WTC11 (cell line): Measurements from ENCODE around the gene MCEMP1. TPM values are rescaled to one million over a fixed set of nuclear protein-coding genes. Genes with fewer than 3 reads are reported as not detected.

Experiments used
- ATAC-seq: fragments of 200-7000 bp; cut with Tn5 transposase; 2 replicates; pipeline ENCODE4 v1.10.0; 2021; ENCODE audit warnings: mild to moderate bottlenecking, moderate library complexity
- CTCF ChIA-PET: fragments of 300-600 bp; sonication (Branson Sonifier 250); formaldehyde crosslinking; loops from one replicate; lab custom pipeline; 2021; ENCODE audit warnings: antibody characterized with exemption; lab: Charles Lee
- POLR2A ChIA-PET: fragments of 350-600 bp; sonication (Branson Sonifier 250); formaldehyde crosslinking; loops from one replicate; lab custom pipeline; 2021; ENCODE audit warnings: antibody characterized with exemption; lab: Charles Lee
- DNase-seq: peaks from one replicate; pipeline ENCODE4 v3.0.0; 2021; ENCODE audit warnings: low spot score
- H3K27ac Mint-ChIP-seq: 2 replicates; pipeline ENCODE4 v1.8.0; 2021; ENCODE audit warnings: mixed read lengths
- H3K27me3 Mint-ChIP-seq: 2 replicates; pipeline ENCODE4 v1.8.0; 2021; ENCODE audit warnings: low read depth, mild to moderate bottlenecking, moderate library complexity, mixed read lengths
- H3K36me3 Mint-ChIP-seq: 2 replicates; pipeline ENCODE4 v1.8.0; 2021; ENCODE audit warnings: mixed read lengths
- H3K4me1 Mint-ChIP-seq: 2 replicates; pipeline ENCODE4 v1.8.0; 2022; ENCODE audit warnings: mixed read lengths
- H3K4me3 Mint-ChIP-seq: 2 replicates; pipeline ENCODE4 v1.8.0; 2021; ENCODE audit warnings: mild to moderate bottlenecking, moderate library complexity, mixed read lengths
- H3K9me3 Mint-ChIP-seq: 2 replicates; pipeline ENCODE4 v1.8.0; 2021; ENCODE audit warnings: mixed read lengths
- EMX1 ChIP-seq: fragments of 250-450 bp; sonication (Bioruptor Pico); IDR thresholded peaks from 2 replicates; pipeline ENCODE4 v1.8.0; 2021; ENCODE audit warnings: mild to moderate bottlenecking
- HMGA2 ChIP-seq: fragments of 250-450 bp; sonication (Bioruptor Pico); IDR thresholded peaks from 2 replicates; pipeline ENCODE4 v1.4.0; 2021; ENCODE audit warnings: mild to moderate bottlenecking, moderate library complexity
- KAT7 ChIP-seq: sonication (generic); formaldehyde crosslinking; IDR thresholded peaks from 2 replicates; pipeline ENCODE4 v1.8.1; 2023; ENCODE audit warnings: missing genetic modification reagents, mild to moderate bottlenecking, borderline replicate concordance
- OVOL2 ChIP-seq: fragments of 250-450 bp; sonication (Bioruptor Pico); IDR thresholded peaks from 2 replicates; pipeline ENCODE4 v1.9.0; 2021; ENCODE audit warnings: mild to moderate bottlenecking, borderline replicate concordance
- RELA ChIP-seq: sonication (generic); formaldehyde crosslinking; IDR thresholded peaks from 2 replicates; pipeline ENCODE4 v1.8.1; 2022; ENCODE audit warnings: missing genetic modification reagents, mild to moderate bottlenecking, borderline replicate concordance
- SMAD4 ChIP-seq: sonication (generic); formaldehyde crosslinking; IDR thresholded peaks from 2 replicates; pipeline ENCODE4 v1.8.0; 2022; ENCODE audit warnings: mild to moderate bottlenecking, missing genetic modification reagents
- TCF7 ChIP-seq: sonication (generic); formaldehyde crosslinking; IDR thresholded peaks from 2 replicates; pipeline ENCODE4 v1.8.0; 2022; ENCODE audit warnings: mild to moderate bottlenecking, low read depth, missing genetic modification reagents, moderate library complexity
- ZNF263 ChIP-seq: sonication (generic); formaldehyde crosslinking; IDR thresholded peaks from 2 replicates; pipeline ENCODE4 v1.8.1; 2022; ENCODE audit warnings: low read depth, mild to moderate bottlenecking, moderate library complexity, missing genetic modification reagents
- ZNF425 ChIP-seq: fragments of 250-450 bp; sonication (Bioruptor Pico); conservative IDR thresholded peaks from 2 replicates; pipeline ENCODE4 v1.9.0; 2021; ENCODE audit warnings: mild to moderate bottlenecking
- total RNA-seq: library from RNA; stranded (reverse); gene quantifications from 3 replicates; pipeline ENCODE4 v1.2.3, GENCODE V29; 2021
- TF ChIP-seq, protein P1 (sequence below): fragments of 200-600 bp; IDR thresholded peaks from 2 replicates; pipeline ENCODE4 v1.8.0; 2022; ENCODE audit warnings: antibody characterized with exemption
- TF ChIP-seq, protein P2 (sequence below): sonication (generic); formaldehyde crosslinking; conservative IDR thresholded peaks from 2 replicates; pipeline ENCODE4 v1.8.1; 2023; ENCODE audit warnings: mild to moderate bottlenecking, low read depth, missing genetic modification reagents, moderate library complexity
- TF ChIP-seq, protein P3 (sequence below): sonication (generic); formaldehyde crosslinking; IDR thresholded peaks from 2 replicates; pipeline ENCODE4 v1.8.0; 2022; ENCODE audit warnings: mild to moderate bottlenecking, missing genetic modification reagents

MCEMP1 gene
- total RNA-seq, 1 experiment from 2014 or later: not detected

DNA sequence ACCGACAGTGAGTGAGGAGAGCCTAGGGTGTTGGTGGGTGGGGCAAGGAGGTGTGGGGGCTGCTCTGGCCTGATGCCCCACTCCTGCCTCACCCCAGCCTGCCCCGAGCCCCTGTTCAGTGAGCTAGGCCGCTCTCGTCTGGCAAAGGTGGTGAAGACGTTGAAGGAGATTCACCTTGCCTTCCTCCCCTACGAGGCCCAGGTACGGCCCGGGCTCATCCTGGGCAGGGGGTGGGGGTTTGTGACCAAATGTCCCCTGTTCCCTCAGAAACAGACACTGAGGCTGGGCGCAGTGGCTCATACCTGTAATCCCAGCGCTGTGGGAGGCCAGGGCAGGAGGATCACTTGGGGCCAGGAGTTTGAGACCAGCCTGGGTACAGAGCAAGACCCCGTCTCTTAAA is 36.1 kb upstream of the MCEMP1 start:
- ChIA-PET CTCF (interaction anchor here (0.6 to 2.8 kb wide), 24 partner anchors 11 to 217 kb away, joined by 3 to 37 read pairs (median 4); partner anchors contain the start of genes CAMSAP3, PET100, TRAPPC5 and XAB2), POLR2A (no interaction called here)
- no peak for DNase-seq

GRCh38 chr19:7641290-7642276 is 35.3 kb upstream of the MCEMP1 start:
- no peak overlapping the region for H3K27ac Mint-ChIP-seq
- peaks cover 3% of the 10 kb centered on the region for H3K27me3 Mint-ChIP-seq
- ChIA-PET CTCF (interaction anchor here (0.5 to 2.8 kb wide), 27 partner anchors 8 to 353 kb away, joined by 3 to 37 read pairs (median 4); partner anchors contain the start of genes CAMSAP3, PET100, TRAPPC5 and XAB2), POLR2A (interaction anchor here (0.6 kb wide), 1 partner anchor 137 kb away, joined by 7 read pairs; no protein-coding TSS in a partner anchor)
- ATAC-seq (peak; percentile 57), DNase-seq (peak; percentile 66)
- H3K4me3 Mint-ChIP-seq: no peak overlapping the region
- no peaks in the 10 kb centered on the region for H3K4me1 Mint-ChIP-seq
- peaks cover 8% of the 10 kb centered on the region for H3K9me3 Mint-ChIP-seq
- H3K36me3 Mint-ChIP-seq: peaks cover 7% of the 10 kb centered on the region; the same call in 1 of the 2 replicates
- TF ChIP-seq EMX1 (no peak), KAT7 (no peak), HMGA2 (CRISPR knock-in tag) (no peak), RELA (CRISPR knock-in tag) (no peak), TCF7 (CRISPR knock-in tag) (no peak), ZNF263 (no peak)
- TF ChIP-seq, protein P1, sequence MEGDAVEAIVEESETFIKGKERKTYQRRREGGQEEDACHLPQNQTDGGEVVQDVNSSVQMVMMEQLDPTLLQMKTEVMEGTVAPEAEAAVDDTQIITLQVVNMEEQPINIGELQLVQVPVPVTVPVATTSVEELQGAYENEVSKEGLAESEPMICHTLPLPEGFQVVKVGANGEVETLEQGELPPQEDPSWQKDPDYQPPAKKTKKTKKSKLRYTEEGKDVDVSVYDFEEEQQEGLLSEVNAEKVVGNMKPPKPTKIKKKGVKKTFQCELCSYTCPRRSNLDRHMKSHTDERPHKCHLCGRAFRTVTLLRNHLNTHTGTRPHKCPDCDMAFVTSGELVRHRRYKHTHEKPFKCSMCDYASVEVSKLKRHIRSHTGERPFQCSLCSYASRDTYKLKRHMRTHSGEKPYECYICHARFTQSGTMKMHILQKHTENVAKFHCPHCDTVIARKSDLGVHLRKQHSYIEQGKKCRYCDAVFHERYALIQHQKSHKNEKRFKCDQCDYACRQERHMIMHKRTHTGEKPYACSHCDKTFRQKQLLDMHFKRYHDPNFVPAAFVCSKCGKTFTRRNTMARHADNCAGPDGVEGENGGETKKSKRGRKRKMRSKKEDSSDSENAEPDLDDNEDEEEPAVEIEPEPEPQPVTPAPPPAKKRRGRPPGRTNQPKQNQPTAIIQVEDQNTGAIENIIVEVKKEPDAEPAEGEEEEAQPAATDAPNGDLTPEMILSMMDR: 0 out of 2 replicates have a peak, but pooled peaks have one; percentile 31
- TF ChIP-seq, all 79 proteins: peak for 1

More for the DNA sequence above, 36.1 kb upstream of the MCEMP1 start:
- Mint-ChIP-seq H3K4me1 (no peaks in the 10 kb centered on the region), H3K9me3 (peaks cover 8% of the 10 kb centered on the region), H3K36me3 (peaks cover 7% of the 10 kb centered on the region; the same call in 1 of the 2 replicates), H3K4me3 (no peak overlapping the region), H3K27me3 (peaks cover 11% of the 10 kb centered on the region), H3K27ac (no peak overlapping the region)
- TF ChIP-seq, protein P2, sequence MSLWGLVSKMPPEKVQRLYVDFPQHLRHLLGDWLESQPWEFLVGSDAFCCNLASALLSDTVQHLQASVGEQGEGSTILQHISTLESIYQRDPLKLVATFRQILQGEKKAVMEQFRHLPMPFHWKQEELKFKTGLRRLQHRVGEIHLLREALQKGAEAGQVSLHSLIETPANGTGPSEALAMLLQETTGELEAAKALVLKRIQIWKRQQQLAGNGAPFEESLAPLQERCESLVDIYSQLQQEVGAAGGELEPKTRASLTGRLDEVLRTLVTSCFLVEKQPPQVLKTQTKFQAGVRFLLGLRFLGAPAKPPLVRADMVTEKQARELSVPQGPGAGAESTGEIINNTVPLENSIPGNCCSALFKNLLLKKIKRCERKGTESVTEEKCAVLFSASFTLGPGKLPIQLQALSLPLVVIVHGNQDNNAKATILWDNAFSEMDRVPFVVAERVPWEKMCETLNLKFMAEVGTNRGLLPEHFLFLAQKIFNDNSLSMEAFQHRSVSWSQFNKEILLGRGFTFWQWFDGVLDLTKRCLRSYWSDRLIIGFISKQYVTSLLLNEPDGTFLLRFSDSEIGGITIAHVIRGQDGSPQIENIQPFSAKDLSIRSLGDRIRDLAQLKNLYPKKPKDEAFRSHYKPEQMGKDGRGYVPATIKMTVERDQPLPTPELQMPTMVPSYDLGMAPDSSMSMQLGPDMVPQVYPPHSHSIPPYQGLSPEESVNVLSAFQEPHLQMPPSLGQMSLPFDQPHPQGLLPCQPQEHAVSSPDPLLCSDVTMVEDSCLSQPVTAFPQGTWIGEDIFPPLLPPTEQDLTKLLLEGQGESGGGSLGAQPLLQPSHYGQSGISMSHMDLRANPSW: no peak
- no peak for TF ChIP-seq ZNF425 (CRISPR knock-in tag)
- no peak for TF ChIP-seq OVOL2 (CRISPR knock-in tag)
- no peak for TF ChIP-seq SMAD4 (CRISPR knock-in tag)
- TF ChIP-seq, protein P3, sequence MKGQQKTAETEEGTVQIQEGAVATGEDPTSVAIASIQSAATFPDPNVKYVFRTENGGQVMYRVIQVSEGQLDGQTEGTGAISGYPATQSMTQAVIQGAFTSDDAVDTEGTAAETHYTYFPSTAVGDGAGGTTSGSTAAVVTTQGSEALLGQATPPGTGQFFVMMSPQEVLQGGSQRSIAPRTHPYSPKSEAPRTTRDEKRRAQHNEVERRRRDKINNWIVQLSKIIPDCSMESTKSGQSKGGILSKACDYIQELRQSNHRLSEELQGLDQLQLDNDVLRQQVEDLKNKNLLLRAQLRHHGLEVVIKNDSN (CRISPR knock-in tag): no peak
- ATAC-seq: no peak
